Liver (tissue), 3 donors: ENCODE data around the gene FGD6.

Experiments used
- ATF3 ChIP-seq: IDR thresholded peaks from 2 replicates; pipeline ENCODE4 v1.6.1; 2016; ENCODE audit warnings: antibody characterized with exemption
- EGR1 ChIP-seq, 2 donors: IDR thresholded peaks; 2 replicates each; pipeline ENCODE4 v1.6.1; 2016 to 2018; ENCODE audit warnings: antibody characterized with exemption in 2 of 2, low read depth in 2 of 2
- FOXA1 ChIP-seq: IDR thresholded peaks from 2 replicates; pipeline ENCODE4 v1.6.1; 2016; ENCODE audit warnings: antibody characterized with exemption
- GABPA ChIP-seq, 2 donors: IDR thresholded peaks in 1 of 2; conservative IDR thresholded peaks in 1 of 2; 2 replicates each; pipeline ENCODE4 v1.6.1; 2016; ENCODE audit warnings: antibody characterized with exemption in 2 of 2, mild to moderate bottlenecking in 1 of 2, moderate library complexity in 1 of 2
- HNF4G ChIP-seq: IDR thresholded peaks from 2 replicates; pipeline ENCODE4 v1.6.1; 2016; ENCODE audit warnings: antibody characterized with exemption
- JUND ChIP-seq, 2 donors: IDR thresholded peaks; 2 replicates each; pipeline ENCODE4 v1.6.1; 2016; ENCODE audit warnings: antibody characterized with exemption in 2 of 2
- MAX ChIP-seq: IDR thresholded peaks from 2 replicates; pipeline ENCODE4 v1.6.1; 2016; ENCODE audit warnings: antibody characterized with exemption
- RAD21 ChIP-seq, 2 donors: IDR thresholded peaks; 2 replicates each; pipeline ENCODE4 v1.6.1; 2016; ENCODE audit warnings: antibody characterized with exemption in 2 of 2, mild to moderate bottlenecking in 2 of 2
- REST ChIP-seq: IDR thresholded peaks from 2 replicates; pipeline ENCODE4 v1.6.1; 2016; ENCODE audit warnings: antibody characterized with exemption, mild to moderate bottlenecking
- RXRA ChIP-seq, 2 donors: IDR thresholded peaks; 2 replicates each; pipeline ENCODE4 v1.6.1; 2017 to 2018; ENCODE audit warnings: antibody characterized with exemption in 2 of 2, mild to moderate bottlenecking in 1 of 2
- TAF1 ChIP-seq: conservative IDR thresholded peaks from 2 replicates; pipeline ENCODE4 v1.6.1; 2016; ENCODE audit warnings: antibody characterized with exemption, mild to moderate bottlenecking
- YY1 ChIP-seq: IDR thresholded peaks from 2 replicates; pipeline ENCODE4 v1.6.1; 2016; ENCODE audit warnings: antibody characterized with exemption, mild to moderate bottlenecking
- ZBTB33 ChIP-seq: IDR thresholded peaks from 2 replicates; pipeline ENCODE4 v1.6.1; 2016; ENCODE audit warnings: antibody characterized with exemption
- TF ChIP-seq, protein P1 (sequence below): fragments of 150-350 bp; IDR thresholded peaks from 2 replicates; pipeline ENCODE4 v1.5.1; 2017; ENCODE audit warnings: improper control_type of control experiment, low read depth, low read length; ENCODE audit not compliant: missing input control
- donor health status: healthy.
- donor health status: healthy.

DNA sequence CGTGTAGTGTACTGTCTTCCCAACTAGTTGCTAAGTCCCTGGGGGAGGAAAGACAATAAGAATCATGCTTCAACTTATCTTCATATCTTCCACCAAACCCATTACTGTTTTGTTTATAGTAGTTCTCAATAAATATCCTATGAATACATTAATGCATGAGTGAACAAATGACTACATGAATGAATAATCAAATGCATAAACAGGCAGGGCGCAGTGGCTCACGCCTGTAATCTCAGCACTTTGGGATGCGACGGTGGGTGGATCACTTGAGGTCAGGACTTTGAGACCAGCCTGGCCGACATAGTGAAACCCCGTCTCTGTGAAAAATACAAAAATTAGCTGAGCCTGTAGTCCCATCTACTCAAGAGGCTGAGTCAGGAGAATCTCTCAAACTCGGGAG is 111.7 kb downstream of the FGD6 start:
- TF ChIP-seq, protein P1, sequence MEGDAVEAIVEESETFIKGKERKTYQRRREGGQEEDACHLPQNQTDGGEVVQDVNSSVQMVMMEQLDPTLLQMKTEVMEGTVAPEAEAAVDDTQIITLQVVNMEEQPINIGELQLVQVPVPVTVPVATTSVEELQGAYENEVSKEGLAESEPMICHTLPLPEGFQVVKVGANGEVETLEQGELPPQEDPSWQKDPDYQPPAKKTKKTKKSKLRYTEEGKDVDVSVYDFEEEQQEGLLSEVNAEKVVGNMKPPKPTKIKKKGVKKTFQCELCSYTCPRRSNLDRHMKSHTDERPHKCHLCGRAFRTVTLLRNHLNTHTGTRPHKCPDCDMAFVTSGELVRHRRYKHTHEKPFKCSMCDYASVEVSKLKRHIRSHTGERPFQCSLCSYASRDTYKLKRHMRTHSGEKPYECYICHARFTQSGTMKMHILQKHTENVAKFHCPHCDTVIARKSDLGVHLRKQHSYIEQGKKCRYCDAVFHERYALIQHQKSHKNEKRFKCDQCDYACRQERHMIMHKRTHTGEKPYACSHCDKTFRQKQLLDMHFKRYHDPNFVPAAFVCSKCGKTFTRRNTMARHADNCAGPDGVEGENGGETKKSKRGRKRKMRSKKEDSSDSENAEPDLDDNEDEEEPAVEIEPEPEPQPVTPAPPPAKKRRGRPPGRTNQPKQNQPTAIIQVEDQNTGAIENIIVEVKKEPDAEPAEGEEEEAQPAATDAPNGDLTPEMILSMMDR: no peak
- TF ChIP-seq REST: no peak
- no peak for TF ChIP-seq HNF4G
- no peak for TF ChIP-seq YY1
- no peak for TF ChIP-seq FOXA1
- TF ChIP-seq MAX: no peak
- no peak for TF ChIP-seq JUND (IDR thresholded peaks at IDR 0.05)
- TF ChIP-seq RAD21 (IDR thresholded peaks at IDR 0.05): no peak
- TF ChIP-seq TAF1: no peak
- no peak for TF ChIP-seq EGR1 (IDR thresholded peaks at IDR 0.05; ENCODE audit: low read depth in 2 of 2)
- TF ChIP-seq GABPA (IDR thresholded peaks at IDR 0.05 in 1 of 2, conservative IDR thresholded peaks at IDR 0.05 in 1 of 2): no peak
- TF ChIP-seq ZBTB33: no peak
- no peak for TF ChIP-seq ATF3
- TF ChIP-seq RXRA (IDR thresholded peaks at IDR 0.05): no peak
